Measurements from ENCODE around the gene EHD2. TPM values are rescaled to one million over a fixed set of nuclear protein-coding genes. Genes with fewer than 3 reads are reported as not detected.

EHD2 gene
- total RNA-seq, 1 donor from 2014 or later, result 0.47 TPM

Other genes with a start within 250 kb of the EHD2 start
- 0.12 TPM in 1 of 2 replicates, not detected in the other for gene SLC8A2, start 241.5 kb upstream of the EHD2 start, total RNA-seq
- 11.0 and 13.8 TPM in 2 replicates for gene KPTN, start 229.2 kb upstream of the EHD2 start, total RNA-seq
- gene NAPA, start 198.4 kb upstream of the EHD2 start, total RNA-seq, result 101 and 102 TPM in 2 replicates
- 0.12 TPM in 2 replicates for gene ZNF541, start 140.3 kb upstream of the EHD2 start, total RNA-seq
- 18.1 and 20.6 TPM in 2 replicates for gene BICRA, start 104.3 kb upstream of the EHD2 start, total RNA-seq
- gene NOP53, start 32.1 kb downstream of the EHD2 start, total RNA-seq, result 292 and 295 TPM in 2 replicates
- gene SELENOW, start 65.3 kb downstream of the EHD2 start, total RNA-seq, result 82.9 and 89.1 TPM in 2 replicates
- not detected in 2 replicates for gene TPRX1, start 91.1 kb downstream of the EHD2 start, total RNA-seq
- gene CRX, start 108.5 kb downstream of the EHD2 start, total RNA-seq, result not detected in 2 replicates
- not detected in 2 replicates for gene TPRX2, start 145.8 kb downstream of the EHD2 start, total RNA-seq
- gene SULT2A1, start 172.9 kb downstream of the EHD2 start, total RNA-seq, result not detected in 2 replicates